ENCODE results near the gene S100P. TPM values are rescaled to one million over a fixed set of nuclear protein-coding genes. Genes with fewer than 3 reads are reported as not detected.

The S100P gene
- total RNA-seq, 1 experiment from 2014 or later: 0.45 TPM

DNA sequence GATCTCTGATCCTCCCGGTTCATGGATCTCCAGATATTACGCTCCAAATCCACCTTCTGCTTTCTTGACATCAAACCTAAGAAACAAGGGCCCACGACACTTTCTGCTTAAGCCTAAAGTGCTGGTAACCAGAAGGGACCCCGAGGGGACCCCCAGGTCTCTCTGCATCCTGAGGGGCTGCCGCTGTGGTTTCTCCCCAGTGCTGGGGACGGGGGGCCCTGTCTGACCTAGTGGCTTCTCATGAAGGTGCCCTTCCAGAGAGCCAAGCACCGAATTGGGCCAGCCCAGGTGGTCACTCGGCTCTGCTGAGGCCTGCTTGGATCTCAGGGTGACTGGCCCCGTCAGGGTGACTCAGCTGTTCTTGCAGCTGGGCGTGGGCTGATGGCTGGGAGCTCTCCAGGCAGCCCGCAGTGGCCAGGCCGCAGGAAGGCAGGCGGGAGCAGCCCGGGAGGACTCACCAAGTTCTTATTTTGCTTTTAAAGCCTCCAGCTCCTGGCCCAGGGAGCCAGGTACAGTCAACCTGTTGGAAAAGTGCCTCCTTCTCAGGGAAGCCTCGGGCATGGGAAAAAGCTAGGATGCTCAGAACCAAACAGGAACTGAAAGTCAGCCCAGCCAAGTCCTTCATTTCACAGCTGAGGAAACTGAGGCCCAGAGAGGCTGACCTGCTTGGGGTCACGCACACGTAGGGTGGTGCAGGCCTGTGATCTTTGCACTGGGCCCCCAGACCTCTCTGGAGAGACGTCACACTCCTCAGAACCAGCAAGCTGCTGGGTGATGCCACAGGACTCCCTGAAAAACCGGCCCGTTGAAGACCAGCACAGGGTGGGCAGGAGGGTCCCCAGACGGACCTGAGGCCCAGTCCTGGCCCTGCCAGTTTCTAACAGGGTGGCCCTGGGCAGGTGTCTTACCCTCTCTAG lies 39.0 kb downstream of the S100P start:
- no TSS peak for BruUV-seq (replicated peaks)
- POLR2A ChIA-PET (ENCODE audit: low non-redundant PET): no interaction called here
- intact Hi-C loops (cut with micrococcal nuclease; ENCODE audit: unreplicated experiment): no loop called here
- Histone ChIP-seq H3K9me3 (ENCODE audit: low read depth, low read length, poor library complexity, severe bottlenecking) (no peaks in the 10 kb centered on the region), H3K27ac (ENCODE audit: low read depth, low read length, poor library complexity, severe bottlenecking) (no peak overlapping the region), H3K36me3 (ENCODE audit: insufficient read depth, low read length, poor library complexity, severe bottlenecking) (no peaks in the 10 kb centered on the region), H3K4me1 (ENCODE audit: insufficient read depth, low read length, poor library complexity, severe bottlenecking) (peaks cover 4% of the 10 kb centered on the region), H3K27me3 (replicated peaks; ENCODE audit: insufficient read depth, low read depth, low read length, poor library complexity) (no peaks in the 10 kb centered on the region), H3K4me3 (ENCODE audit: low read depth, low read length, poor library complexity, severe bottlenecking) (no peak overlapping the region)
- TF ChIP-seq, protein P1, sequence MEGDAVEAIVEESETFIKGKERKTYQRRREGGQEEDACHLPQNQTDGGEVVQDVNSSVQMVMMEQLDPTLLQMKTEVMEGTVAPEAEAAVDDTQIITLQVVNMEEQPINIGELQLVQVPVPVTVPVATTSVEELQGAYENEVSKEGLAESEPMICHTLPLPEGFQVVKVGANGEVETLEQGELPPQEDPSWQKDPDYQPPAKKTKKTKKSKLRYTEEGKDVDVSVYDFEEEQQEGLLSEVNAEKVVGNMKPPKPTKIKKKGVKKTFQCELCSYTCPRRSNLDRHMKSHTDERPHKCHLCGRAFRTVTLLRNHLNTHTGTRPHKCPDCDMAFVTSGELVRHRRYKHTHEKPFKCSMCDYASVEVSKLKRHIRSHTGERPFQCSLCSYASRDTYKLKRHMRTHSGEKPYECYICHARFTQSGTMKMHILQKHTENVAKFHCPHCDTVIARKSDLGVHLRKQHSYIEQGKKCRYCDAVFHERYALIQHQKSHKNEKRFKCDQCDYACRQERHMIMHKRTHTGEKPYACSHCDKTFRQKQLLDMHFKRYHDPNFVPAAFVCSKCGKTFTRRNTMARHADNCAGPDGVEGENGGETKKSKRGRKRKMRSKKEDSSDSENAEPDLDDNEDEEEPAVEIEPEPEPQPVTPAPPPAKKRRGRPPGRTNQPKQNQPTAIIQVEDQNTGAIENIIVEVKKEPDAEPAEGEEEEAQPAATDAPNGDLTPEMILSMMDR (conservative IDR thresholded peaks at IDR 0.05; ENCODE audit: low read depth, low read length): no peak
- no peak for TF ChIP-seq EZH2 (IDR thresholded peaks at IDR 0.05; ENCODE audit: borderline replicate concordance, low read depth, low read length, poor library complexity, severe bottlenecking)
- DNase-seq (ENCODE audit: low spot score): no peak
- CTCF ChIA-PET: no interaction called here

GRCh38 chr4:6733358-6734164 lies 39.9 kb downstream of the S100P start:
- BruUV-seq (replicated peaks): no TSS peak
- no peak overlapping the region for H3K27ac ChIP-seq (ENCODE audit: low read depth, low read length, poor library complexity, severe bottlenecking)
- H3K36me3 ChIP-seq (ENCODE audit: insufficient read depth, low read length, poor library complexity, severe bottlenecking): no peaks in the 10 kb centered on the region
- no peaks in the 10 kb centered on the region for H3K27me3 ChIP-seq (replicated peaks; ENCODE audit: insufficient read depth, low read depth, low read length, poor library complexity)
- no peak overlapping the region for H3K4me3 ChIP-seq (ENCODE audit: low read depth, low read length, poor library complexity, severe bottlenecking)
- intact Hi-C loops (cut with micrococcal nuclease; ENCODE audit: unreplicated experiment): no loop called here
- POLR2A ChIA-PET (ENCODE audit: low non-redundant PET): no interaction called here
- no peak for DNase-seq (ENCODE audit: low spot score)
- CTCF ChIA-PET: no interaction called here
- no peaks in the 10 kb centered on the region for H3K9me3 ChIP-seq (ENCODE audit: low read depth, low read length, poor library complexity, severe bottlenecking)
- TF ChIP-seq, protein P1 (conservative IDR thresholded peaks at IDR 0.05; ENCODE audit: low read depth, low read length): no peak
- H3K4me1 ChIP-seq (ENCODE audit: insufficient read depth, low read length, poor library complexity, severe bottlenecking): no peaks in the 10 kb centered on the region

DNA sequence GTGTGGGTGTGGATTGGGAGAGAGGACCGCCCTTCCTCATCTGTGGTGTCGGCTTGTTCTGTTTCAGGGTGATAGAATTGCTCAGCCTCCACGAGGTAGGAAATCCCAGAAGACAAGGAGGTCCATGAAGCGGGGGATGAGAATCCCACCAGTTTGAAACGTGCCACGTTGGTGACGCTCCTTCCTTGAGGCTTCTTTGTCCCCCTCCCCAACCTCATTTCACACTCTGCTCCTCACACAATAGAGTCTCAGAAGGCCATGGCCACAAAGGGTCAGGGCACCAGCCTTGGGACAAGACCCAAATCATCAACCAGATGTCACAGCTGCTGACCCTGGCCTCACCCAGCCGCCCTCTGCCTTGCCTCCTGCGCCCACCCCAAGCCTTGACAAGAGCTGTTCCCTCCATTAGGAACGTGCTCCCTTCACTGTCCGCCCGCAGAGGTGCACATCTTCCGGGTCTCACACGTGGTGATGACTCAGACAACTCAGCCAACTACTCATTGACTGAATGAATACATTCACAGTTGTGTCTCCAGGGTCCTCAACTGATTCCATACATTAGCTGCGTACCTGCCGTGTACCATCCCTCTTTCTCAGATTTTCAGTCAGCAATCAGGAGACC lies 40.6 kb downstream of the S100P start:
- no peak for TF ChIP-seq EZH2 (IDR thresholded peaks at IDR 0.05; ENCODE audit: borderline replicate concordance, low read depth, low read length, poor library complexity, severe bottlenecking)
- TF ChIP-seq, protein P1 (conservative IDR thresholded peaks at IDR 0.05; ENCODE audit: low read depth, low read length): no peak
- H3K4me1 ChIP-seq (ENCODE audit: insufficient read depth, low read length, poor library complexity, severe bottlenecking): no peaks in the 10 kb centered on the region
- CTCF ChIA-PET: no interaction called here
- no peak overlapping the region for H3K27ac ChIP-seq (ENCODE audit: low read depth, low read length, poor library complexity, severe bottlenecking)
- POLR2A ChIA-PET (ENCODE audit: low non-redundant PET): no interaction called here
- intact Hi-C loops (cut with micrococcal nuclease; ENCODE audit: unreplicated experiment): no loop called here
- no peak overlapping the region for H3K4me3 ChIP-seq (ENCODE audit: low read depth, low read length, poor library complexity, severe bottlenecking)
- no TSS peak for BruUV-seq (replicated peaks)
- peaks cover 2% of the 10 kb centered on the region for H3K9me3 ChIP-seq (ENCODE audit: low read depth, low read length, poor library complexity, severe bottlenecking)
- DNase-seq (ENCODE audit: low spot score): no peak
- H3K27me3 ChIP-seq (replicated peaks; ENCODE audit: insufficient read depth, low read depth, low read length, poor library complexity): no peaks in the 10 kb centered on the region
- no peaks in the 10 kb centered on the region for H3K36me3 ChIP-seq (ENCODE audit: insufficient read depth, low read length, poor library complexity, severe bottlenecking)

Data from A673 (cell line).